ENCODE measurements around the gene SPCS2. TPM values are rescaled to one million over a fixed set of nuclear protein-coding genes. Genes with fewer than 3 reads are reported as not detected.

SPCS2 gene
- polyA plus RNA-seq, 1 donor (not counting 4 experiments of a cell fraction or from before 2014, with no cell fraction given) = 207 TPM

DNA sequence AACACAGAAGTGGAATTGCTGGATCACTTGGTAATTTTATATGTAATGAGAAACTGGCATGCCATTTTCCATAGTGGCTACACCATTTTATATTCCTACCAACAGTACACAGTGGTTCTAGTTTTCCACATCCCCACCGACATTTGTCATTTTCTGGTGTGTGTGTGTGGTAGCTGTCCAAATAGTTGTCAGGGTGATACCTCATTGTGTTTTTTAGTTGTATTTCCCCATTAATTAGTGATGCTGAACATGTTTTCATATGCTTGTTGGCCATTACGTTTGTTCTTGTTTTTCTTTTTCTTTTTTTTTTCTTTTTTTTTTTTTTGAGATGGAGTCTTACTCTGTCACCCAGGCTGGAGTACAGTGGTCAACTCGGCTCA is 51.9 kb downstream of the SPCS2 start:
- H2AFZ ChIP-seq (ENCODE audit: control insufficient read depth, low read length) = no peak overlapping the region
- DNase-seq (ENCODE audit: low read depth, low spot score) = no peak
- H3K79me2 ChIP-seq (ENCODE audit: control insufficient read depth, insufficient read depth, low read length) = no peaks in the 10 kb centered on the region
- TF ChIP-seq, protein P1, sequence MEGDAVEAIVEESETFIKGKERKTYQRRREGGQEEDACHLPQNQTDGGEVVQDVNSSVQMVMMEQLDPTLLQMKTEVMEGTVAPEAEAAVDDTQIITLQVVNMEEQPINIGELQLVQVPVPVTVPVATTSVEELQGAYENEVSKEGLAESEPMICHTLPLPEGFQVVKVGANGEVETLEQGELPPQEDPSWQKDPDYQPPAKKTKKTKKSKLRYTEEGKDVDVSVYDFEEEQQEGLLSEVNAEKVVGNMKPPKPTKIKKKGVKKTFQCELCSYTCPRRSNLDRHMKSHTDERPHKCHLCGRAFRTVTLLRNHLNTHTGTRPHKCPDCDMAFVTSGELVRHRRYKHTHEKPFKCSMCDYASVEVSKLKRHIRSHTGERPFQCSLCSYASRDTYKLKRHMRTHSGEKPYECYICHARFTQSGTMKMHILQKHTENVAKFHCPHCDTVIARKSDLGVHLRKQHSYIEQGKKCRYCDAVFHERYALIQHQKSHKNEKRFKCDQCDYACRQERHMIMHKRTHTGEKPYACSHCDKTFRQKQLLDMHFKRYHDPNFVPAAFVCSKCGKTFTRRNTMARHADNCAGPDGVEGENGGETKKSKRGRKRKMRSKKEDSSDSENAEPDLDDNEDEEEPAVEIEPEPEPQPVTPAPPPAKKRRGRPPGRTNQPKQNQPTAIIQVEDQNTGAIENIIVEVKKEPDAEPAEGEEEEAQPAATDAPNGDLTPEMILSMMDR (optimal IDR thresholded peaks at IDR 0.05 in 1 of 3, IDR thresholded peaks at IDR 0.05 in 1 of 3, conservative IDR thresholded peaks at IDR 0.05 in 1 of 3; ENCODE audit: extremely low read depth in 1 of 3, insufficient read depth in 2 of 3, low read length in 3 of 3) = no peak
- no peak for TF ChIP-seq EZH2 (IDR thresholded peaks at IDR 0.05; ENCODE audit: low read length)
- H3K9ac ChIP-seq (ENCODE audit: control insufficient read depth, extremely low read depth, insufficient read depth, low read length) = no peak overlapping the region
- H3K9me1 ChIP-seq (ENCODE audit: control insufficient read depth, extremely low read depth, insufficient read depth, low read length) = no peaks in the 10 kb centered on the region
- H3K9me3 ChIP-seq (ENCODE audit: control insufficient read depth, low read depth, low read length) = no peaks in the 10 kb centered on the region
- H4K20me1 ChIP-seq (ENCODE audit: control insufficient read depth, extremely low read depth, insufficient read depth, low read length) = no peaks in the 10 kb centered on the region
- no peak overlapping the region for H3K4me3 ChIP-seq (ENCODE audit: control insufficient read depth in 2 of 3, extremely low read depth in 1 of 3, insufficient read depth in 2 of 3, low read depth in 1 of 3, low read length in 3 of 3)
- H3K36me3 ChIP-seq (ENCODE audit: control insufficient read depth in 2 of 2, extremely low read depth in 1 of 2, insufficient read depth in 2 of 2, low read length in 2 of 2) = peaks cover 5 to 9% of the 10 kb centered on the region in 2 experiments
- no peak overlapping the region for H3K27ac ChIP-seq (ENCODE audit: control insufficient read depth, insufficient read depth, low read length)
- no peak overlapping the region for H3K4me2 ChIP-seq (ENCODE audit: control insufficient read depth, extremely low read depth, insufficient read depth, low read depth, low read length)
- H3K27me3 ChIP-seq (ENCODE audit: control insufficient read depth, extremely low read depth, insufficient read depth, low read length) = no peaks in the 10 kb centered on the region
- no peak for FAIRE-seq
- H3K4me1 ChIP-seq (ENCODE audit: control insufficient read depth, extremely low read depth, insufficient read depth, low read length) = no peaks in the 10 kb centered on the region
- dilution Hi-C loops (cut with MboI; ENCODE audit: extremely low pct_ligation_motif_present, low sequenced_read_pairs) = no loop called here

DNA sequence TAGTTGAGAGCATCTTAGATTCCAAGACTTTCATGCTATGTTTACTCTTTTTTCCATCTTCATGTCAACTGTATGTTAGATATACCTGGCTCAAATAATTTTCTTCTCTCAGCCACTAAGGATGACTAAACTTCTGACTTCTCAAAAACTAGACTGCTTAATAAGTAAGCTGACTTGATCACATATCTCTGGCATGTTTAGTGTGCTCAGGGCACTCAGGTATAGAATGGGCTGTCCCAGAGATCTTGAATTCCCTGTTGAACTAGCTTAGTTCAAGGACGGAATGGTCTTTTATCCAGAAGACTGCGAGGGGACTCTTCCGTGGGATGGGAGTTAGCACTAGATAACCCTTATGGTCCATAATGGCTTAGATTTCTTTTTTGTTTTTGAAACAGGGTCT is 52.6 kb downstream of the SPCS2 start:
- no peak for DNase-seq (ENCODE audit: low read depth, low spot score)
- H3K9me1 ChIP-seq (ENCODE audit: control insufficient read depth, extremely low read depth, insufficient read depth, low read length) = no peaks in the 10 kb centered on the region
- H3K4me2 ChIP-seq (ENCODE audit: control insufficient read depth, extremely low read depth, insufficient read depth, low read depth, low read length) = no peak overlapping the region
- no peaks in the 10 kb centered on the region for H3K79me2 ChIP-seq (ENCODE audit: control insufficient read depth, insufficient read depth, low read length)
- no peak for TF ChIP-seq EZH2 (IDR thresholded peaks at IDR 0.05; ENCODE audit: low read length)
- TF ChIP-seq, protein P1 (optimal IDR thresholded peaks at IDR 0.05 in 1 of 3, IDR thresholded peaks at IDR 0.05 in 1 of 3, conservative IDR thresholded peaks at IDR 0.05 in 1 of 3; ENCODE audit: extremely low read depth in 1 of 3, insufficient read depth in 2 of 3, low read length in 3 of 3) = no peak
- H3K4me3 ChIP-seq (ENCODE audit: control insufficient read depth in 2 of 3, extremely low read depth in 1 of 3, insufficient read depth in 2 of 3, low read depth in 1 of 3, low read length in 3 of 3) = no peak overlapping the region
- no peak overlapping the region for H2AFZ ChIP-seq (ENCODE audit: control insufficient read depth, low read length)
- peaks cover 10 to 11% of the 10 kb centered on the region in 2 experiments for H3K36me3 ChIP-seq (ENCODE audit: control insufficient read depth in 2 of 2, extremely low read depth in 1 of 2, insufficient read depth in 2 of 2, low read length in 2 of 2)
- H3K9me3 ChIP-seq (ENCODE audit: control insufficient read depth, low read depth, low read length) = no peaks in the 10 kb centered on the region
- no peaks in the 10 kb centered on the region for H3K27me3 ChIP-seq (ENCODE audit: control insufficient read depth, extremely low read depth, insufficient read depth, low read length)
- dilution Hi-C loops (cut with MboI; ENCODE audit: extremely low pct_ligation_motif_present, low sequenced_read_pairs) = no loop called here
- no peak overlapping the region for H3K27ac ChIP-seq (ENCODE audit: control insufficient read depth, insufficient read depth, low read length)
- no peaks in the 10 kb centered on the region for H4K20me1 ChIP-seq (ENCODE audit: control insufficient read depth, extremely low read depth, insufficient read depth, low read length)
- FAIRE-seq = no peak
- H3K4me1 ChIP-seq (ENCODE audit: control insufficient read depth, extremely low read depth, insufficient read depth, low read length) = no peaks in the 10 kb centered on the region
- no peak overlapping the region for H3K9ac ChIP-seq (ENCODE audit: control insufficient read depth, extremely low read depth, insufficient read depth, low read length)
